Measurements from ENCODE around the gene RUBCN. TPM values are rescaled to one million over a fixed set of nuclear protein-coding genes. Genes with fewer than 3 reads are reported as not detected.

RUBCN gene
- total RNA-seq, 2 experiments from 2014 or later: 27.3 to 27.7 TPM

GRCh38 chr3:197722734-197723133 lies 14.0 kb downstream of the RUBCN start:
- H3K36me3 Mint-ChIP-seq (ENCODE audit: low read depth): peaks cover 12% of the 10 kb centered on the region
- peaks cover 6% of the 10 kb centered on the region for H3K9me3 Mint-ChIP-seq
- H3K27ac Mint-ChIP-seq: no peak overlapping the region
- ChIA-PET POLR2A (interaction anchor here (1.0 kb wide), 1 partner anchor 25 kb away, joined by 3 read pairs; no protein-coding TSS in a partner anchor), CTCF (no interaction called here)
- H3K4me3 Mint-ChIP-seq: no peak overlapping the region
- intact Hi-C loops (cut with micrococcal nuclease): no loop called here
- no peaks in the 10 kb centered on the region for H3K27me3 Mint-ChIP-seq
- no peak for TF ChIP-seq CTCF (IDR thresholded peaks at IDR 0.05)
- ATAC-seq: no peak
- DNase-seq: no peak
- H3K4me1 Mint-ChIP-seq (ENCODE audit: low read depth): peaks cover 5% of the 10 kb centered on the region

GRCh38 chr3:197720694-197721093 lies 16.0 kb downstream of the RUBCN start:
- intact Hi-C loops (cut with micrococcal nuclease): no loop called here
- Mint-ChIP-seq H3K9me3 (peaks cover 6% of the 10 kb centered on the region), H3K4me1 (ENCODE audit: low read depth) (peaks cover 4% of the 10 kb centered on the region), H3K27me3 (no peaks in the 10 kb centered on the region), H3K4me3 (no peak overlapping the region), H3K36me3 (ENCODE audit: low read depth) (peaks cover 23% of the 10 kb centered on the region), H3K27ac (no peak overlapping the region)
- ATAC-seq: no peak
- ChIA-PET POLR2A (interaction anchor here (1.0 to 2.0 kb wide), 2 partner anchors 9 to 71 kb away, joined by 3 to 5 read pairs; partner anchors contain the start of gene LRCH3), CTCF (interaction anchor here (1.0 kb wide), 1 partner anchor 33 kb away, joined by 3 read pairs; no protein-coding TSS in a partner anchor)
- DNase-seq: no peak
- no peak for TF ChIP-seq CTCF (IDR thresholded peaks at IDR 0.05)

DNA sequence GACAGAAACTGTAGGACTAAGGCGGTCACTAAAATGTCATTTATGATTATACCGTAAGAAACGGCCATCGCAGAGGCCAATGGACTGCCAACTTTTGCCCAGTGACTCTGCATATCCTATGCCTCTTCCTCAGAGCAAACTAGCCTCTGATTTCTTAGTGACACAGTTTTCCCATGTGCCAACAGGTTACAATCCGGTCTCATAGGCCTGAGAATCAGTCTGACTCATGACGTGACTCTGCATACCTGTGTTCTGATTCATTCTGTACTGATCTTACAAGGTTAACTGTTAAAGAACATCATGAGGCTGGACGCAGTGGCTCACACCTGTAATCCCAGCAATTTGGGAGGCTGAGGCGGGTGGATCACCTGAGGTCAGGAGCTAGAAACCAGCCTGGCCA lies 17.8 kb downstream of the RUBCN start:
- peaks cover 32% of the 10 kb centered on the region for H3K36me3 Mint-ChIP-seq (ENCODE audit: low read depth)
- no peak overlapping the region for H3K4me3 Mint-ChIP-seq
- no peak for TF ChIP-seq CTCF (IDR thresholded peaks at IDR 0.05)
- ATAC-seq (no peak), DNase-seq (no peak)
- H3K9me3 Mint-ChIP-seq: peaks cover 6% of the 10 kb centered on the region
- H3K4me1 Mint-ChIP-seq (ENCODE audit: low read depth): peaks cover 8% of the 10 kb centered on the region
- ChIA-PET CTCF (no interaction called here), POLR2A (no interaction called here)
- peak overlapping the region; percentile 66 for H3K27ac Mint-ChIP-seq
- intact Hi-C loops (cut with micrococcal nuclease): no loop called here
- H3K27me3 Mint-ChIP-seq: no peaks in the 10 kb centered on the region

DNA sequence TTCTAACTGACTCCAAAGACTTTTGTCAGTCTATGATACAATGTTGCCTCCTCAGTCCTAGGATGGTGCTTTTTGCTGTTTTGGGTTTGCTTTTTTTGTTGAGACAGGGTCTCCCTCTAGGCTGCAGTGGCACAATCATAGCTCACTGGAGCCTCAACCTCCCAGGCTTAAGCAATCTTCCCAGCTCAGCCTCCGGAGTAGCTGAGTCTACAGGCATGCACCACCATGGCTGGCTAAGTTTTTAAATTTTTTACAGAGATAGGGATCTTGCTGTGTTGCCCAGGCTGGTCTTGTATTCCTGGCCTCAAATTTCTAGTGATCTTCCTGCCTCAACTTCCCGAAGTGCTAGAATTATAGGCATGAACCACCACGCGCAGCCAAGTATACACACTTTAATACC lies 22.5 kb downstream of the RUBCN start:
- no peak for TF ChIP-seq CTCF (IDR thresholded peaks at IDR 0.05)
- Mint-ChIP-seq H3K27ac (peak overlapping the region; percentile 54), H3K36me3 (ENCODE audit: low read depth) (peaks cover 29% of the 10 kb centered on the region), H3K4me3 (no peak overlapping the region), H3K9me3 (no peaks in the 10 kb centered on the region), H3K27me3 (no peaks in the 10 kb centered on the region), H3K4me1 (ENCODE audit: low read depth) (peaks cover 27% of the 10 kb centered on the region)
- ATAC-seq (no peak), DNase-seq (no peak)
- CTCF ChIA-PET: interaction anchor here (1.2 to 1.4 kb wide), 2 partner anchors 10 to 37 kb away, joined by 3 to 4 read pairs; no protein-coding TSS in a partner anchor
- intact Hi-C loops (cut with micrococcal nuclease): no loop called here
- POLR2A ChIA-PET: interaction anchor here (1.0 to 1.5 kb wide), 2 partner anchors 21 to 29 kb away, joined by 3 read pairs; no protein-coding TSS in a partner anchor

- ATAC-seq: no peak
- Mint-ChIP-seq H3K27ac (peak overlapping the region; percentile 95), H3K9me3 (no peaks in the 10 kb centered on the region), H3K4me1 (ENCODE audit: low read depth) (peaks cover 27% of the 10 kb centered on the region), H3K36me3 (ENCODE audit: low read depth) (peaks cover 35% of the 10 kb centered on the region), H3K4me3 (no peak overlapping the region), H3K27me3 (no peaks in the 10 kb centered on the region)
- POLR2A ChIA-PET: interaction anchor here (1.0 to 2.2 kb wide), 3 partner anchors 22 to 78 kb away, joined by 3 to 16 read pairs (median 3); partner anchors contain the start of genes LRCH3 and RUBCN
- CTCF ChIA-PET: interaction anchor here (0.7 to 1.8 kb wide), 2 partner anchors 141 to 192 kb away, joined by 3 to 5 read pairs; no protein-coding TSS in a partner anchor
- intact Hi-C loops (cut with micrococcal nuclease): no loop called here
- no peak for TF ChIP-seq CTCF (IDR thresholded peaks at IDR 0.05)
- DNase-seq: no peak
Observed at GRCh38 chr3:197713477-197713822, 23.3 kb downstream of the RUBCN start.

Measured in activated CD8-positive, alpha-beta T cell treated with anti-CD3 and anti-CD28 coated beads for 36 hours (primary cell).